Measurements from ENCODE around the gene SBNO2.

DNA sequence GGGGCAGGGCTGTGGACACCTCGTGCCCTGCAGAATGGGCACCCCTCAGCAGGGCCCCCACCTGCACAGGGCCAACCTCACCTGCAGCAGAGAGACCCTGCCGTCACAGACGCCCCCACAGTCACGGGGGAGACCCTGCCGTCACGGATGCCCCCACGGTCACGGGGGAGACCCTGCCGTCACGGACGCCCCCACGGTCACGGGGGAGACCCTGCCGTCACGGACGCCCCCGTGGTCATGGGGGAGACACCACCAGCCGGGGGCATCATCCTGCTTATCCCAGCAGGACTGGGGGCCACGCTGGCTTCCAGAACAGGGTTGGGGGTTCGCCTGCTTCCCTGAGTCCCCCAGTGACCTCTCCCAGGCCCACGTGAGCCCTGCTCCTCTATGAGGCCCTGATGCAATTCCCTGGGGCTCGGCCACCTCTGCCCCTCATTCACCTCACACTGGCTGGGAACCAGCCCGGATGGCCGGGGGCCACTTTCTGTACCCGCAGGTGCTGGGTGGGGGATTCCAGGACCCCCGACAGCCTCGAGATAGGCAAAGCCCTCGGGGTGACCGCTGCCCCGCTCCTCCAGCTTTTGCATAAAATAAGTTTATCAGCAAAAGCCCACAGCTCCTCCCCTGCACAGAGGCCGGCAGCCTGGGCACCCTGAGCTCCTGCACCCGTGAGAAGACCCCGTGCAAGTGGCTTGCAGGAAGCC, 23.6 kb downstream of the SBNO2 start:
- no peak for TF ChIP-seq YY1 (IDR thresholded peaks at IDR 0.05; ENCODE audit: insufficient read depth, insufficient read length)
- no peak for TF ChIP-seq ZNF274 (IDR thresholded peaks at IDR 0.05; ENCODE audit: low read depth, low read length)
- TF ChIP-seq SUZ12 (IDR thresholded peaks at IDR 0.05; ENCODE audit: extremely low read depth, insufficient read depth, insufficient read length): no peak

Data from NT2/D1 (cell line).